ENCODE measurements around the gene HGD.

The HGD gene

DNA sequence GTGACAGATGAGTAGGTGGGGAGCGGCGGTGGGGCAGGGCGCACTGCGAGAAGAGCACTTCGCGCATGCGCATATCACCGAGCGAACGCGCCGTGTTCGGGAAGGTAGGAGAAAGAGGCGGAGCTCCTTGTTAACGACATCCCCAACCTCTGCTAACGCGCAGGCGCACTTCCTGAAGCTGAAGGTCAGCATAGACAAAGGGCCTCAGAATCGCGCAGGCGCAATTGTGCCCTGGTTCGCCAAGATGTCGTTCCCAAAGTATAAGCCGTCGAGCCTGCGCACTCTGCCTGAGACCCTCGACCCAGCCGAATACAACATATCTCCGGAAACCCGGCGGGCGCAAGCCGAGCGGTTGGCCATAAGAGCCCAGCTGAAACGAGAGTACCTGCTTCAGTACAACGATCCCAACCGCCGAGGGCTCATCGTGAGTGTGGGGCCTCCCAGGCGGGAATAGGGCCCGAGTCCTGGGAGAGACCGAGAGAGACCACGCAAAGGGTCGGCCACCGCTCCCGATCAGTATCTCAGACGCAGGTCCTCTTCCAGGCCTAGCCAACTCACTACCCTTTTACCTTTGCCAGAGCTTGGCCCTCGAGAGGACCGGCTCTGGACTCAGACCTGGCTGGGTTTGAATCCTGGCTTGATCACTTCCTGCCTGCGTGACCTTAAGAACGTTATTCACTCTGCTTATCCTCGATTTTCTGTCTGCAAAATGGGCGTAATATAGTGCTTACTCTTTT lies 85.8 kb downstream of the HGD start, which contains the start of gene NDUFB4:
TSS of gene NDUFB4 (plus strand) at position 221 of the 737 bp plus-strand sequence. CDS start at position 245, 24 bp downstream.
- peak within 1 kb of the TSS; percentile 94 for H3K4me3 ChIP-seq (ENCODE audit: low read depth, low read length)

DNA sequence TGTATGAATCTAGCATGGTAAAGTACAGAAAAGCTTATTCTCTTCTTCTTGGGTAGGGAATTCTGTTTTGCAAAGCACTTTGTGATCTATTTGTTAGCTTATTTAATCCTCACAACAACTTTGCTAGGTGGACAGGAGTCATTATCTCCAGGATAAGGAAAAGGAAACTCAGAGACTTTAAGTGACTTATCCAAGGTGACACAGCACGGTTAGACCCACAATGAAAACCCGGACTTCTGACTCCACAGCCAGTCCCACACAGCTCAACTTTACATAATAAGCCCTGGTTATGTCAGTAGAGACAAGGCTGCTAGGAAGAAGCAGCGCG lies 86.3 kb downstream of the HGD start:
- peak overlapping the region; percentile 94 for H3K4me3 ChIP-seq (ENCODE audit: low read depth, low read length)

DNA sequence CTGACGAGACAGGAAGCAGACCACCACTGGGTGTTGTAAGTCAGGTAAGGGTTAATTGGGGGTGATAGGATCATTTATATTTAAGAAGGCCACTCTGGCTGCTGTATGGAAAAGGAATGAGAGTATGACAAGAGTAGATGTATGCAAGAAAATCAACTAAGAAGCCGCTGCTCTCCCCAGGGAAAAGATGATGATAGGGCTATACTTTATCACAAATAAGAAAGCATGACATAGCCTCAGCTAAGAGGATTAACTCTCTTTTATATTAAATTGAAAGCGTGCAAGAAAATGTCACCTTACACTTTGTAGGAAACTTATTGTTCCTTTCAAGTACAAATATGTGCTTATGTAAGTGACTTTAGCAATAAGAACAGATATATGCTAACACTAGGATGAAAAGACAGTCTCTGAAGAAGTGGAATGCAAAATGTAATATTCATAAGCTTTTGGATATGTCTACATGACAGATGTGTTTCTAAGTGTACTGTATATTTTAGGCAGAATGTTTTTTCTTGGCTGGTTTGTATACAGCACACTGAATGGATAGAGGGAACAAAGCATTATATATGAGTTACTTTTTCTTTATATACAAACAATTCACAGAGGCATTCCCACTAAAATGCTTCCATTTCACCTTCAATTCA lies 94.6 kb downstream of the HGD start:
- H3K4me3 ChIP-seq (ENCODE audit: low read depth, low read length) = no peak overlapping the region

All from iPS-11a (cell line).